Fibroblast of the aortic adventitia (primary cell): ENCODE data around the gene RASSF6. TPM values are rescaled to one million over a fixed set of nuclear protein-coding genes. Genes with fewer than 3 reads are reported as not detected.

Experiments
- DNase-seq: peaks from one replicate; pipeline ENCODE4 v3.0.0-alpha.2; 2010; ENCODE audit warnings: low read depth
- H3K4me3 ChIP-seq: 2 replicates; pipeline ENCODE4 v1.5.1; 2011; ENCODE audit warnings: low read depth, mild to moderate bottlenecking, control low read depth, low read length, moderate library complexity
- CTCF ChIP-seq: IDR thresholded peaks from 2 replicates; pipeline ENCODE4 v1.5.1; 2011; ENCODE audit warnings: mild to moderate bottlenecking, low read length, control low read depth, inconsistent platforms; ENCODE audit not compliant: insufficient read depth
- total RNA-seq: library from RNA; depleted of rRNA; stranded (reverse); fragments of >200 nt; gene quantifications from 2 replicates; pipeline ENCODE4 v1.2.3, GENCODE V29; 2012; ENCODE audit warnings: low replicate concordance

Gene RASSF6
- total RNA-seq, 1 donor: not detected

GRCh38 chr4:73609706-73610105, 10.5 kb downstream of the RASSF6 start:
- peak; percentile 72 for DNase-seq
- no peak overlapping the region for H3K4me3 ChIP-seq
- TF ChIP-seq CTCF: no peak

- no peak overlapping the region for H3K4me3 ChIP-seq
- DNase-seq: peak; percentile 55
- no peak for TF ChIP-seq CTCF
Measured at GRCh38 chr4:73608689-73609594, 11.3 kb downstream of the RASSF6 start.

- no peak for TF ChIP-seq CTCF
- no peak for DNase-seq
- no peak overlapping the region for H3K4me3 ChIP-seq
Measured at GRCh38 chr4:73607375-73608033, 12.7 kb downstream of the RASSF6 start.

GRCh38 chr4:73606465-73606974, 13.7 kb downstream of the RASSF6 start:
- H3K4me3 ChIP-seq: no peak overlapping the region
- no peak for TF ChIP-seq CTCF
- no peak for DNase-seq

GRCh38 chr4:73603854-73604584, 16.2 kb downstream of the RASSF6 start:
- no peak for TF ChIP-seq CTCF
- no peak overlapping the region for H3K4me3 ChIP-seq
- DNase-seq: peak; percentile 28

- TF ChIP-seq CTCF: no peak
- H3K4me3 ChIP-seq: no peak overlapping the region
- peak; percentile 85 for DNase-seq
Measured at GRCh38 chr4:73603271-73603710, 16.9 kb downstream of the RASSF6 start.
